ENCODE data around the gene EIF4G1.
A peak's percentile ranks its signal among the peaks of the same experiment; 100 is the strongest.

EIF4G1 gene

GRCh38 chr3:184306341-184306972 lies 7.9 kb upstream of the EIF4G1 start:
- DNase-seq: no peak

GRCh38 chr3:184307915-184308314 lies 6.5 kb upstream of the EIF4G1 start:
- DNase-seq: no peak

- no peak for DNase-seq
Measured at GRCh38 chr3:184308744-184309143, 5.7 kb upstream of the EIF4G1 start.

GRCh38 chr3:184311633-184312032 lies 2.8 kb upstream of the EIF4G1 start:
- DNase-seq: no peak

GRCh38 chr3:184314700-184315542 lies 515 bp downstream of the EIF4G1 start:
- peak in 45 of 56 donors; percentile 6 to 81 (median 49) for DNase-seq

GRCh38 chr3:184315543-184315867 lies 1.1 kb downstream of the EIF4G1 start:
- DNase-seq: peak in 1 of 56 donors; percentile 44

GRCh38 chr3:184315871-184316661 lies 1.7 kb downstream of the EIF4G1 start:
- DNase-seq: no peak

- DNase-seq: no peak
Measured at GRCh38 chr3:184316792-184317191, 2.4 kb downstream of the EIF4G1 start.

GRCh38 chr3:184317201-184317600 lies 2.8 kb downstream of the EIF4G1 start:
- DNase-seq: no peak

GRCh38 chr3:184320104-184320445 lies 5.7 kb downstream of the EIF4G1 start:
- DNase-seq: peak; percentile 37 to 97 (median 86)

GRCh38 chr3:184321666-184322065 lies 7.3 kb downstream of the EIF4G1 start:
- DNase-seq: no peak

- DNase-seq: no peak
Measured at GRCh38 chr3:184322731-184323487, 8.5 kb downstream of the EIF4G1 start.

GRCh38 chr3:184323696-184324095 lies 9.3 kb downstream of the EIF4G1 start:
- DNase-seq: no peak

GRCh38 chr3:184325269-184325668 lies 10.9 kb downstream of the EIF4G1 start:
- DNase-seq: no peak

GRCh38 chr3:184325715-184326369 lies 11.4 kb downstream of the EIF4G1 start:
- DNase-seq: no peak

- DNase-seq: no peak
Measured at GRCh38 chr3:184327171-184327570, 12.8 kb downstream of the EIF4G1 start.

- no peak for DNase-seq
Measured at GRCh38 chr3:184328516-184328915, 14.1 kb downstream of the EIF4G1 start.

GRCh38 chr3:184332370-184333090 lies 18.1 kb downstream of the EIF4G1 start:
- DNase-seq: no peak

- no peak for DNase-seq
Measured at GRCh38 chr3:184333190-184333589, 18.8 kb downstream of the EIF4G1 start.

- DNase-seq: no peak
Measured at GRCh38 chr3:184333700-184334099, 19.3 kb downstream of the EIF4G1 start.

All from nucleus accumbens (tissue), 56 donors.